Spleen (tissue), 11 donors: ENCODE measurements around the gene IDI2. TPM values are rescaled to one million over a fixed set of nuclear protein-coding genes. Genes with fewer than 3 reads are reported as not detected.

Experiments used
- DNase-seq: peaks from one replicate; pipeline ENCODE4 v3.0.0-alpha.2; 2020
- H3K27ac ChIP-seq, 8 donors: fragments of 200-600 bp; sonication (generic) in 7 of 8; 1 replicate in 4 of 8; 2 replicates in 4 of 8; pipeline versions ENCODE4 v1.5.0 to v1.8.0; 2016 to 2021; ENCODE audit warnings: inconsistent platforms in 4 of 8, mild to moderate bottlenecking in 4 of 8, moderate library complexity in 1 of 8
- H3K27me3 ChIP-seq, 7 donors: fragments of 200-600 bp; sonication (generic) in 6 of 7; replicated peaks in 1 of 7; 1 replicate in 4 of 7; 2 replicates in 3 of 7; pipeline versions ENCODE4 v1.5.0 to v1.8.0; 2016 to 2021; ENCODE audit warnings: inconsistent platforms in 3 of 7, mild to moderate bottlenecking in 1 of 7
- H3K36me3 ChIP-seq, 6 donors: fragments of 200-600 bp; sonication (generic) in 5 of 6; 1 replicate in 4 of 6; 2 replicates in 2 of 6; pipeline versions ENCODE4 v1.5.0 to v1.8.0; 2016 to 2021; ENCODE audit warnings: inconsistent platforms in 2 of 6
- H3K4me1 ChIP-seq, 6 donors: fragments of 200-600 bp; sonication (generic) in 5 of 6; 1 replicate in 3 of 6; 2 replicates in 3 of 6; pipeline versions ENCODE4 v1.5.0 to v1.8.0; 2016 to 2021; ENCODE audit warnings: inconsistent platforms in 3 of 6
- H3K4me3 ChIP-seq, 8 donors: fragments of 200-600 bp; sonication (generic) in 7 of 8; 1 replicate in 4 of 8; 2 replicates in 4 of 8; pipeline versions ENCODE4 v1.5.0 to v1.8.0; 2016 to 2021; ENCODE audit warnings: inconsistent platforms in 4 of 8, mild to moderate bottlenecking in 4 of 8, moderate library complexity in 2 of 8
- H3K9me3 ChIP-seq, 8 donors: fragments of 200-600 bp; sonication (generic) in 7 of 8; 1 replicate in 4 of 8; 2 replicates in 4 of 8; pipeline versions ENCODE4 v1.5.0 to v1.8.0; 2016 to 2021; ENCODE audit warnings: inconsistent platforms in 4 of 8
- CTCF ChIP-seq, 11 experiments: fragments of 200-600 bp in 7 of 11; fragments of 450-650 bp in 4 of 11; sonication (generic) in 4 of 11; IDR thresholded peaks in 8 of 11; conservative IDR thresholded peaks in 3 of 11; 1 replicate in 7 of 11; 2 replicates in 4 of 11; pipeline versions ENCODE4 v1.4.0 to v1.8.0; 2016 to 2021; ENCODE audit warnings: antibody characterized with exemption in 11 of 11, inconsistent platforms in 4 of 11, mild to moderate bottlenecking in 1 of 11
- POLR2A ChIP-seq, 3 donors: fragments of 450-650 bp; IDR thresholded peaks; one replicate each; pipeline ENCODE4 v1.5.1; 2017; ENCODE audit warnings: antibody characterized with exemption in 3 of 3, mild to moderate bottlenecking in 1 of 3
- POLR2AphosphoS5 ChIP-seq, 3 donors: sonication (generic); formaldehyde crosslinking; IDR thresholded peaks; one replicate each; pipeline ENCODE4 v1.5.1; 2017; ENCODE audit warnings: antibody characterized with exemption in 3 of 3
- WGBS, 5 donors: extraction: QIAGEN DNeasy Blood & Tissue Kit in 3 of 5; methylation state at CpG; one replicate each; pipeline versions ENCODE4 v1.1.5 to v1.1.7; 2013 to 2018; 5-methylcytosine and 5-hydroxymethylcytosine counted together
- intact Hi-C: fragments of 100-400 bp; cut with DNase I; formaldehyde crosslinking; loops from one replicate; pipeline ENCODE4 v1.15.0; 2023; ENCODE audit warnings: low total_unique reads
- polyA plus RNA-seq, 3 donors: library from polyadenylated mRNA; stranded (reverse); fragments of 200-250 nt; gene quantifications; one replicate each; pipeline ENCODE4 v1.2.1, GENCODE V29; 2013
- total RNA-seq, 7 donors: library from RNA; depleted of rRNA in 3 of 7; stranded (reverse); fragments of >200 nt in 3 of 7; fragmentation: NEBNext Ultra II Directional in 4 of 7; extraction: Animal tissue kit (Norgen Biotek cat#: 25700) in 4 of 7; gene quantifications; one replicate each; pipeline versions ENCODE4 v1.1.0 to v1.2.1, GENCODE V29; 2016 to 2021
- donor health status: healthy with polysubstance abuse.
- donor health status: DM: no; HTN: no; CAD: no; lungs with moderate emphysema.
- donor health status: DM: no; HTN: no; CAD: no.
- donor health status: Bipolar disorder and iron deficiency.
- donor health status: healthy.
- donor health status: DM: no; HTN: no; CAD: no.
- donor health status: DM: yes; HTN: yes; CAD: no.

IDI2 gene
- total and polyA plus RNA-seq, 10 donors, result 0.06 to 0.09 TPM; not detected in 8

GRCh38 chr10:1003884-1004670, 21.6 kb downstream of the IDI2 start:
- Histone ChIP-seq H3K27ac (no peak overlapping the region), H3K36me3 (peaks cover 18 to 100% (median 100%) of the 10 kb centered on the region in 6 donors), H3K4me3 (no peak overlapping the region), H3K4me1 (no peaks in the 10 kb centered on the region), H3K9me3 (peaks cover 0 to 23% (median 18%) of the 10 kb centered on the region in 8 donors), H3K27me3 (no peaks in the 10 kb centered on the region)
- no peak for DNase-seq
- intact Hi-C loops, result no loop called here
- TF ChIP-seq POLR2A (IDR thresholded peaks at IDR 0.05), result no peak
- no peak for TF ChIP-seq POLR2AphosphoS5 (IDR thresholded peaks at IDR 0.05)
- no peak for TF ChIP-seq CTCF (IDR thresholded peaks at IDR 0.05 in 8 of 11, conservative IDR thresholded peaks at IDR 0.05 in 3 of 11)
- 56 to 97% (median 95%) methylated on average over 2 to 9 of the region's 9 CpGs for WGBS, 5 donors

- Histone ChIP-seq H3K36me3 (peaks cover 21 to 100% (median 100%) of the 10 kb centered on the region in 6 donors), H3K9me3 (peaks cover 0 to 23% (median 18%) of the 10 kb centered on the region in 8 donors), H3K4me3 (no peak overlapping the region), H3K27ac (no peak overlapping the region), H3K27me3 (no peaks in the 10 kb centered on the region), H3K4me1 (no peaks in the 10 kb centered on the region)
- WGBS, 5 donors, result 96 to 99% (median 98%) methylated on average over 5 of the region's 5 CpGs
- TF ChIP-seq POLR2AphosphoS5 (IDR thresholded peaks at IDR 0.05), result no peak
- TF ChIP-seq CTCF (IDR thresholded peaks at IDR 0.05 in 8 of 11, conservative IDR thresholded peaks at IDR 0.05 in 3 of 11), result no peak
- no peak for TF ChIP-seq POLR2A (IDR thresholded peaks at IDR 0.05)
- DNase-seq, result no peak
- intact Hi-C loops, result no loop called here
Measured at GRCh38 chr10:1002425-1003006, 23.1 kb downstream of the IDI2 start.

- peaks cover 0 to 12% (median 8%) of the 10 kb centered on the region in 8 donors for H3K9me3 ChIP-seq
- no peak for DNase-seq
- 84 to 90% (median 85%) methylated on average over 19 of the region's 19 CpGs for WGBS, 5 donors
- no peak overlapping the region for H3K4me3 ChIP-seq
- TF ChIP-seq CTCF (IDR thresholded peaks at IDR 0.05 in 8 of 11, conservative IDR thresholded peaks at IDR 0.05 in 3 of 11) (no peak), POLR2A (IDR thresholded peaks at IDR 0.05) (no peak), POLR2AphosphoS5 (IDR thresholded peaks at IDR 0.05) (no peak)
- H3K4me1 ChIP-seq, result no peaks in the 10 kb centered on the region
- H3K27me3 ChIP-seq, result no peaks in the 10 kb centered on the region
- no peak overlapping the region for H3K27ac ChIP-seq
- H3K36me3 ChIP-seq, result peaks cover 10 to 100% (median 97%) of the 10 kb centered on the region in 6 donors
- intact Hi-C loops, result no loop called here
Measured at GRCh38 chr10:997266-998022, 28.2 kb downstream of the IDI2 start.
